GM12875 (cell line): ENCODE measurements around the gene RETSAT.

ENCODE experiments used
- H3K4me3 ChIP-seq: one replicate; pipeline ENCODE4 v1.5.1; 2011; ENCODE audit warnings: low read depth, low read length, control low read depth
- CTCF ChIP-seq: IDR thresholded peaks from 2 replicates; pipeline ENCODE4 v1.5.1; 2011; ENCODE audit warnings: low read depth, mild to moderate bottlenecking, control low read depth, inconsistent platforms, low read length, moderate library complexity, borderline replicate concordance; ENCODE audit not compliant: insufficient read depth

The RETSAT gene

GRCh38 chr2:85398426-85399182 is 44.3 kb upstream of the RETSAT start:
- no peak for TF ChIP-seq CTCF
- no peak overlapping the region for H3K4me3 ChIP-seq

- H3K4me3 ChIP-seq, result no peak overlapping the region
- TF ChIP-seq CTCF, result no peak
Observed at GRCh38 chr2:85397925-85398331, 43.6 kb upstream of the RETSAT start.

GRCh38 chr2:85396531-85397470 is 42.5 kb upstream of the RETSAT start:
- no peak for TF ChIP-seq CTCF
- no peak overlapping the region for H3K4me3 ChIP-seq

GRCh38 chr2:85395912-85396475 is 41.7 kb upstream of the RETSAT start:
- no peak for TF ChIP-seq CTCF
- H3K4me3 ChIP-seq, result no peak overlapping the region

GRCh38 chr2:85394976-85395375 is 40.6 kb upstream of the RETSAT start:
- H3K4me3 ChIP-seq, result no peak overlapping the region
- no peak for TF ChIP-seq CTCF

GRCh38 chr2:85394261-85394681 is 39.9 kb upstream of the RETSAT start:
- no peak for TF ChIP-seq CTCF
- H3K4me3 ChIP-seq, result no peak overlapping the region

- no peak overlapping the region for H3K4me3 ChIP-seq
- no peak for TF ChIP-seq CTCF
Observed at GRCh38 chr2:85393836-85394235, 39.5 kb upstream of the RETSAT start.
